PFSK-1 (cell line): ENCODE results near the gene GPATCH2L.

Source experiments
- FOXP2 ChIP-seq: optimal IDR thresholded peaks from 2 replicates; pipeline ENCODE3; 2011; ENCODE audit warnings: borderline replicate concordance, control low read depth, inconsistent platforms; ENCODE audit not compliant: insufficient read depth; ENCODE audit errors: extremely low read length, extremely low read depth
- POLR2AphosphoS5 ChIP-seq: IDR thresholded peaks from 2 replicates; pipeline ENCODE4 v1.6.1; 2012; ENCODE audit warnings: low read depth, mild to moderate bottlenecking, control low read depth, low read length, moderate library complexity
- SIN3A ChIP-seq: IDR thresholded peaks from 2 replicates; pipeline ENCODE4 v1.6.1; 2012; ENCODE audit warnings: mild to moderate bottlenecking, low read length, moderate library complexity, borderline replicate concordance; ENCODE audit not compliant: insufficient read depth
- TAF1 ChIP-seq: IDR thresholded peaks from 2 replicates; pipeline ENCODE4 v1.6.1; 2012; ENCODE audit warnings: low read length, control low read depth, borderline replicate concordance; ENCODE audit not compliant: insufficient read depth
- TF ChIP-seq, protein P1 (sequence below), 2 experiments: IDR thresholded peaks; 2 replicates each; pipeline versions ENCODE4 v1.6.1 to v1.8.0; 2011 to 2012; ENCODE audit warnings: low read depth in 2 of 2, low read length in 2 of 2, control low read depth in 1 of 2, inconsistent platforms in 1 of 2, mild to moderate bottlenecking in 1 of 2, moderate library complexity in 1 of 2; ENCODE audit not compliant: insufficient read depth in 1 of 2

GPATCH2L gene

DNA sequence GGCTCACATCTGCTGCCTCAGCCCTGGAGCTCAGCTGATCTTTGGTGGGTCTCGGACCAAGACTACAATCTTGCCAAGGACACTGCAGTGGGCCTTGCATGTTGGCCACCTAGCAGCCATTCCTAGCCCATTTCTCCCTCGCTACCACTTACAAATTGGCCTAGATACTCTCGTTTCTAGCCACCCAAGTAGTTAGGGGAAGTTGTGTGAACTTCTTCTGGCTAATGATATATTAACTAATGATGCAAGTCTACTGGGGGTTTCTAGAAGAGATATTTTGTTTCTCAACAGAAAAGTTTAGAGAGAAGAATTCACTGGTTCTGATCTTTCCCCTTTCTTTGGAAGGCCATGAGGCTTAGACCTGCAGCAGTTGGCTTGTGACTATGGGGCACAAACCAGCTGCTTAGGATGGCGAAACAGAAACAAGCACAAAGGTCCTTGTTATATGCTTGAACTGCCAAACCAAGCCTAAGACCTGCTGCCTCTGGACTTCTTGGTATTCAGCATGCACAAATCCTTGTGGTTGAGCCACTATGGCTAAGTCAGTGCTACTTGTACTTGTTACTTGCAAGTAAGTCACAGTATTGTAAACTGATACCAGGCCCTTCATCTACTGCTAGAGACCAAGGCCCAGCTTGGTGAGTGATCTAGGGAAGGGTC lies 30.5 kb upstream of the GPATCH2L start:
- no peak for TF ChIP-seq SIN3A

DNA sequence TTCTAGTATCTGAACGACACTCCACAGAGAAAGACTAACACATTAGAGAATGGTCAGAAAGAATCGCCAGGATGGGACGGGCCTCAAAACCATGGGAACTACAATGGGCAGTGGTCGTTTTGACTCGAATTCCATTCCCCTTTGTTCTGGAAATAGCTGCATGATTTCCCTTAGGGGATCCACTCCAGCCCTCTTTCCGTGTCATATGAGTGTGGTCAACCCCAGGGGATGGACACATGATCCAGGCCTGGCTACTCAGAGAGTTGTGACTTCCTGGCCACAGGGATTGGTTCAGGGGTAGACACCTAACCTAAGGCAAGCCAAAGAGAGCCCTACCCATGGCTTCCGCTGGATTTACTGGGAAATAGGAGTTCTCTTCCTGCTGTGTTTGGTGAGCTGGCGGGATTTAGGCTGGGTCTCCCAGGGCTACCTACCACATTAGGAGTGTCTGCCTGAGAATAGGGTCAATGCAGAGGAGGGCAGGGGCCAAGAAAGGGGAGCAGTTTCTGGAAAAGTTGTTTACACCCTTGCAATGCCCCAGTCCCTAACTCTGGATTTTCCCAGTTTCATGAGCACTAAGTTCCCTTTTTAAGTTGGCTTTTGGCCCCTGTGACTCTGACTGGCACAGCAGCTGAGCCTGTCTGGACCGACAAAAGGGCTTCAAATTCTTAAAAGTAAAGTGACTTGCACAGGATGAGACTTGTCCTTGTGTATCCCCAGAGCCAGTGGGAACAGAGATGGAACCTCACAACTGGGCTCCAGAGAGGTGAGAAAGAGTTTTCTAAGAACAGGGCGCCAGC lies 28.1 kb upstream of the GPATCH2L start:
- no peak for TF ChIP-seq TAF1
- no peak for TF ChIP-seq SIN3A
- TF ChIP-seq, protein P1, sequence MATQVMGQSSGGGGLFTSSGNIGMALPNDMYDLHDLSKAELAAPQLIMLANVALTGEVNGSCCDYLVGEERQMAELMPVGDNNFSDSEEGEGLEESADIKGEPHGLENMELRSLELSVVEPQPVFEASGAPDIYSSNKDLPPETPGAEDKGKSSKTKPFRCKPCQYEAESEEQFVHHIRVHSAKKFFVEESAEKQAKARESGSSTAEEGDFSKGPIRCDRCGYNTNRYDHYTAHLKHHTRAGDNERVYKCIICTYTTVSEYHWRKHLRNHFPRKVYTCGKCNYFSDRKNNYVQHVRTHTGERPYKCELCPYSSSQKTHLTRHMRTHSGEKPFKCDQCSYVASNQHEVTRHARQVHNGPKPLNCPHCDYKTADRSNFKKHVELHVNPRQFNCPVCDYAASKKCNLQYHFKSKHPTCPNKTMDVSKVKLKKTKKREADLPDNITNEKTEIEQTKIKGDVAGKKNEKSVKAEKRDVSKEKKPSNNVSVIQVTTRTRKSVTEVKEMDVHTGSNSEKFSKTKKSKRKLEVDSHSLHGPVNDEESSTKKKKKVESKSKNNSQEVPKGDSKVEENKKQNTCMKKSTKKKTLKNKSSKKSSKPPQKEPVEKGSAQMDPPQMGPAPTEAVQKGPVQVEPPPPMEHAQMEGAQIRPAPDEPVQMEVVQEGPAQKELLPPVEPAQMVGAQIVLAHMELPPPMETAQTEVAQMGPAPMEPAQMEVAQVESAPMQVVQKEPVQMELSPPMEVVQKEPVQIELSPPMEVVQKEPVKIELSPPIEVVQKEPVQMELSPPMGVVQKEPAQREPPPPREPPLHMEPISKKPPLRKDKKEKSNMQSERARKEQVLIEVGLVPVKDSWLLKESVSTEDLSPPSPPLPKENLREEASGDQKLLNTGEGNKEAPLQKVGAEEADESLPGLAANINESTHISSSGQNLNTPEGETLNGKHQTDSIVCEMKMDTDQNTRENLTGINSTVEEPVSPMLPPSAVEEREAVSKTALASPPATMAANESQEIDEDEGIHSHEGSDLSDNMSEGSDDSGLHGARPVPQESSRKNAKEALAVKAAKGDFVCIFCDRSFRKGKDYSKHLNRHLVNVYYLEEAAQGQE (IDR thresholded peaks at IDR 0.05; ENCODE audit: insufficient read depth in 1 of 2, low read depth in 2 of 2, low read length in 2 of 2), result no peak
- TF ChIP-seq FOXP2, result no peak
- TF ChIP-seq POLR2AphosphoS5, result no peak

DNA sequence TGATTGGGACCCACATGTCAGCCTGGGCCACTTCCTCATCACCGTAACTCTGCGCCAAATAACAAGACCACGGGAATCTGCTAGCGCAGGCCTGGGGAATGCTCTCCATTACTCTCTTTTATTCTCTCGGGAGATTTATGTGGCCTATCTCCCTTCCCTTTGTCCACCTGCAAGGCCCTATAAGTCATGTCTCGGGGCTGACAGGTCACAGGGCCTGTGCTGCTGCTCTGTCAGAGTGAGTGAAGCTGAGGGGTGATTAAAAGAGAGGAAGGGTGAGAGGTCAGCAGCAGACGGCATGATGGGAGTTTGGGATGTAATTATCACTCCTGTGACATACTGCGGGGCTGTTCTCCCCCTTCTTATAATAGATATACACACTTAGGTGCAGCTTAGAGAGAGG lies 26.2 kb upstream of the GPATCH2L start:
- TF ChIP-seq FOXP2 (no peak), SIN3A (no peak), POLR2AphosphoS5 (no peak), TAF1 (no peak)
- TF ChIP-seq, protein P1 (IDR thresholded peaks at IDR 0.05; ENCODE audit: insufficient read depth in 1 of 2, low read depth in 2 of 2, low read length in 2 of 2), result no peak

DNA sequence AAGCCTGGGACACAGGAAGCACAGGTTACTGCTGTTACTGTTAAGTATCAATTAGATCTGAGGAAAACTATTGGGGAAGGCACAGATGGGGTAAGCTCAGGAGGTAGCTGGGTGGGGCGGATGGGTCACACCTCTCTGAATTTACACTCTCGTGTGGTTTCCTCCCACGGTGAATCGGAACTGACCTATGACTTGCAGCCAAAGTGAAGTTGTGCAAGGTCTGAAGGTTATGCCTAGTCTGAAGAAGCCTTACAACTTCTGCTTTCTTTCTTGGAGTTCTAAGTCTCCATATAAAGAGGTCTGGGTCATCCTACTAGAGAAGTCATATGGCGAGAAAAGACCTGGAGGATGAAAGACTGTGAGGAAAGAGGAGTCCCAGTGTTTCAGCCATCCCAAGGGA lies 25.6 kb upstream of the GPATCH2L start:
- TF ChIP-seq TAF1 (no peak), POLR2AphosphoS5 (no peak), FOXP2 (no peak), SIN3A (no peak)
- TF ChIP-seq, protein P1 (IDR thresholded peaks at IDR 0.05; ENCODE audit: insufficient read depth in 1 of 2, low read depth in 2 of 2, low read length in 2 of 2), result no peak

DNA sequence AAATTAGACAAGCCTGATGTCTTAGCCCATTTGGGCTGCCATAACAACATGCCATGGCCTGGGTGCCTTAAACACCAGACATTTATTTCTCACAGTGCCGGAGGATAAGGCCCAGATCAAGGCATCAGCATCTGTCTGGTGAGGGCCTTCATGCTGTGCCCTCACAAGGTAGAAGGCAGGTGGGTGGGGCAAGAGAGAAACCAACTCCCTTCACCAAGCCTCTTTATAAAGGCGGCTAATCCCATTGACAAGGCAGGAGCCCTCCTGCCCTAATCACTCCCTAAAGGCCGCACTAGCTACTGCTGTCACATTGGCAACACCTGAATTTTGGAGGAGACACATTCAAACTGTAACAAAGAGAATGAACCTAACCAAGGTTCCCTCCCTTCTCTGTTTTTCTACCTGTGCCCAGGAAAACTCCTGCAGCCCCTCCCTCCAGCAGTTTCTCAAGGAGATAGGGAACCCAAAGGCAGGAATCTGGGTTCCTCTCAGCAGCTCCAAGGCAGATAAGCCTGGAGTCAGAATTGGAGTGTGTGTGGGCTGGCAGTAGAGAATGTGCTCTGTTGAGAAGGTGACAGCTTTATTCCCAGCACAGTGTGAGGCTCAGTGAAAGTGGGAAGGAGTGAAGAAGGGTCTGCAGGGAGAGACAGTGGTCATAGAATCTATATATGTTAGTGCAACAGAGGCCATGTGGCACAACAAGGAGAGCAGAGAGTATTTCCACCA lies 21.7 kb upstream of the GPATCH2L start:
- TF ChIP-seq TAF1, result no peak
- TF ChIP-seq, protein P1 (IDR thresholded peaks at IDR 0.05; ENCODE audit: insufficient read depth in 1 of 2, low read depth in 2 of 2, low read length in 2 of 2), result no peak
- no peak for TF ChIP-seq FOXP2
- TF ChIP-seq SIN3A, result no peak
- no peak for TF ChIP-seq POLR2AphosphoS5
